Osteocyte (in vitro differentiated cells): ENCODE results near the gene PHIP. TPM values are rescaled to one million over a fixed set of nuclear protein-coding genes. Genes with fewer than 3 reads are reported as not detected.

ENCODE experiments used
- DNase-seq: peaks from one replicate; pipeline ENCODE4 v3.0.0; 2021; ENCODE audit warnings: mixed read lengths; ENCODE audit not compliant: unreplicated experiment; ENCODE audit errors: extremely low spot score
- H3K27ac Mint-ChIP-seq: one replicate; pipeline ENCODE4 v1.8.0; 2021; ENCODE audit warnings: mild to moderate bottlenecking, mixed read lengths; ENCODE audit not compliant: unreplicated experiment
- H3K27me3 Mint-ChIP-seq: one replicate; pipeline ENCODE4 v1.8.0; 2021; ENCODE audit warnings: mixed read lengths; ENCODE audit not compliant: unreplicated experiment
- H3K36me3 Mint-ChIP-seq: one replicate; pipeline ENCODE4 v1.8.0; 2021; ENCODE audit warnings: mixed read lengths; ENCODE audit not compliant: unreplicated experiment
- H3K4me1 Mint-ChIP-seq: one replicate; pipeline ENCODE4 v1.8.0; 2021; ENCODE audit warnings: mixed read lengths; ENCODE audit not compliant: unreplicated experiment
- H3K4me3 Mint-ChIP-seq: one replicate; pipeline ENCODE4 v1.8.0; 2021; ENCODE audit warnings: mild to moderate bottlenecking, moderate library complexity, mixed read lengths; ENCODE audit not compliant: unreplicated experiment
- H3K9me3 Mint-ChIP-seq: one replicate; pipeline ENCODE4 v1.8.0; 2021; ENCODE audit warnings: mixed read lengths; ENCODE audit not compliant: unreplicated experiment
- total RNA-seq: library from RNA; stranded (reverse); gene quantifications from 2 replicates; pipeline ENCODE4 v1.2.1, GENCODE V29; 2021
- TF ChIP-seq, protein P1 (sequence below): fragments of 200-600 bp; sonication (generic); IDR thresholded peaks from 2 replicates; pipeline ENCODE4 v1.5.0; 2021; ENCODE audit warnings: antibody characterized with exemption, mild to moderate bottlenecking, moderate library complexity

PHIP gene
- total RNA-seq, 1 donor from 2014 or later = 22.1 TPM

DNA sequence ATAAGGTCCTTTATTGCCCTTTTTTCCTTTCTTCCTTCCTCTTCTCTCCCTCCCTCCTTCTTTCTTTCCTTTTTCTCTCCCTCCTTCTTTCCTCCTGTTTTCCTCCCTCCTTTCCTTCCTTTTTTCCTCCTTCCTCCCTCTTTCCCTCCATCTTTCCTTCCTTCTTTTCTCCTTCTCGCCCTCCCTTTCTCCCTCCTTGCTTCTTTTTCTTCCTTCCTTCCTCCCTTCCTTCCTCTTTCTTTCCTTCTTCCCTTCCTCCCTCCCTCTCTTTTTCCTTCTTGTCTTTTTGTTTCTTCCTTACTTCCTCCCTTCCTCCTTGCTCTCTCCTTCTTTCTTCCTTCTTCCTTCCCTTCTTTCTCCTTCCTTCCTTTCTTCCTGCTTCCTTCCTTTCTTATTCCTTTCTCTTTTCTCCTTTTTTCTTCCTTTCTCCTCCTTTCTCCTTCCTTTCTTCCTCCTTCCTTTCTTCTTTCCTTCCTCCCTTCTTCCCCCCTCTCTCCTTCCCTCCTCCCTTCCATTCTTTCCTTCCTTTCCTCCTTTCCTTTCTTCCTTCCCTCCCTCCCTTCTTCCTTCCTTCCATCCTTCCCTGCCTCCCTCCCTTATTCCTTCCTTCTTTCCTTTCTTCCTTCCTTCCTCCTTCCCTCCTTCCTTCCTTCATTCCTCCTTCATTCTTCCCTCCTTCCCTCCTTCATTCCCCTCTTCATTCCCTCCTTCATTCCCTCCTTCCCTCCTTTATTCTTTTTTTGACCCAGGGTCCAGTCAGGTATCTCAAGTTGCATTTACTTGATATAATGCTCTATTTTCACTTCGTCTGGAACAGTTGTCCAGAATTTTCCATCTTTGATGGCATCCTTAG lies 11.7 kb upstream of the PHIP start:
- H3K4me1 Mint-ChIP-seq = no peaks in the 10 kb centered on the region
- no peak overlapping the region for H3K27ac Mint-ChIP-seq
- no peaks in the 10 kb centered on the region for H3K36me3 Mint-ChIP-seq
- no peak overlapping the region for H3K4me3 Mint-ChIP-seq
- TF ChIP-seq, protein P1, sequence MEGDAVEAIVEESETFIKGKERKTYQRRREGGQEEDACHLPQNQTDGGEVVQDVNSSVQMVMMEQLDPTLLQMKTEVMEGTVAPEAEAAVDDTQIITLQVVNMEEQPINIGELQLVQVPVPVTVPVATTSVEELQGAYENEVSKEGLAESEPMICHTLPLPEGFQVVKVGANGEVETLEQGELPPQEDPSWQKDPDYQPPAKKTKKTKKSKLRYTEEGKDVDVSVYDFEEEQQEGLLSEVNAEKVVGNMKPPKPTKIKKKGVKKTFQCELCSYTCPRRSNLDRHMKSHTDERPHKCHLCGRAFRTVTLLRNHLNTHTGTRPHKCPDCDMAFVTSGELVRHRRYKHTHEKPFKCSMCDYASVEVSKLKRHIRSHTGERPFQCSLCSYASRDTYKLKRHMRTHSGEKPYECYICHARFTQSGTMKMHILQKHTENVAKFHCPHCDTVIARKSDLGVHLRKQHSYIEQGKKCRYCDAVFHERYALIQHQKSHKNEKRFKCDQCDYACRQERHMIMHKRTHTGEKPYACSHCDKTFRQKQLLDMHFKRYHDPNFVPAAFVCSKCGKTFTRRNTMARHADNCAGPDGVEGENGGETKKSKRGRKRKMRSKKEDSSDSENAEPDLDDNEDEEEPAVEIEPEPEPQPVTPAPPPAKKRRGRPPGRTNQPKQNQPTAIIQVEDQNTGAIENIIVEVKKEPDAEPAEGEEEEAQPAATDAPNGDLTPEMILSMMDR = no peak
- peaks cover 55% of the 10 kb centered on the region for H3K27me3 Mint-ChIP-seq
- DNase-seq = no peak
- H3K9me3 Mint-ChIP-seq = no peaks in the 10 kb centered on the region

- H3K27ac Mint-ChIP-seq = no peak overlapping the region
- peaks cover 4% of the 10 kb centered on the region for H3K4me1 Mint-ChIP-seq
- H3K27me3 Mint-ChIP-seq = peaks cover 60% of the 10 kb centered on the region
- H3K9me3 Mint-ChIP-seq = no peaks in the 10 kb centered on the region
- no peak for DNase-seq
- no peaks in the 10 kb centered on the region for H3K36me3 Mint-ChIP-seq
- no peak overlapping the region for H3K4me3 Mint-ChIP-seq
- TF ChIP-seq, protein P1 = no peak
Observed at GRCh38 chr6:79084693-79085092, 6.6 kb upstream of the PHIP start.

DNA sequence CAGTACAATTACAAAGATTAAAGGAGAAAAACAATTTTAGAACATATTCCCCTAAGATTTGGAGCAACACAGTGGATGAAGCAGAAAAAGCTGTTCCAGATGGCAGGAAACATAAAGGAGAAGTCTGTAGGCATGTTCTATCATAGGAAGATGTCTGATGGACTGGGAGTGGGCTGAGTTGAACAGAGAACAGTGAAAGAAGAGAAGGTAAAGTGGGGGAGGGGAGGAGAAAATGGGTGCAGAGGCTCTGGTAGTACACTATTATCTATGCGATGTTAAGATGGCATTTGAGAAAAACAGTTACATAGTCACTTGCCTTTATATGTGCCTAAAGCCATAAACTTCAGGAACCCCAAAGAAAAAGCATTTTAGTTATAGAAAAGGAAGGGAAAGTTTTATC lies 4.2 kb upstream of the PHIP start:
- Mint-ChIP-seq H3K4me1 (peaks cover 14% of the 10 kb centered on the region), H3K27ac (no peak overlapping the region), H3K36me3 (no peaks in the 10 kb centered on the region), H3K4me3 (no peak overlapping the region), H3K9me3 (no peaks in the 10 kb centered on the region), H3K27me3 (peaks cover 40% of the 10 kb centered on the region)
- TF ChIP-seq, protein P1 = no peak
- no peak for DNase-seq

GRCh38 chr6:79081663-79082062 lies 3.6 kb upstream of the PHIP start:
- no peaks in the 10 kb centered on the region for H3K36me3 Mint-ChIP-seq
- no peak overlapping the region for H3K27ac Mint-ChIP-seq
- no peak for DNase-seq
- peaks cover 14% of the 10 kb centered on the region for H3K4me1 Mint-ChIP-seq
- H3K4me3 Mint-ChIP-seq = no peak overlapping the region
- TF ChIP-seq, protein P1 = no peak
- H3K27me3 Mint-ChIP-seq = peaks cover 35% of the 10 kb centered on the region
- H3K9me3 Mint-ChIP-seq = no peaks in the 10 kb centered on the region

DNA sequence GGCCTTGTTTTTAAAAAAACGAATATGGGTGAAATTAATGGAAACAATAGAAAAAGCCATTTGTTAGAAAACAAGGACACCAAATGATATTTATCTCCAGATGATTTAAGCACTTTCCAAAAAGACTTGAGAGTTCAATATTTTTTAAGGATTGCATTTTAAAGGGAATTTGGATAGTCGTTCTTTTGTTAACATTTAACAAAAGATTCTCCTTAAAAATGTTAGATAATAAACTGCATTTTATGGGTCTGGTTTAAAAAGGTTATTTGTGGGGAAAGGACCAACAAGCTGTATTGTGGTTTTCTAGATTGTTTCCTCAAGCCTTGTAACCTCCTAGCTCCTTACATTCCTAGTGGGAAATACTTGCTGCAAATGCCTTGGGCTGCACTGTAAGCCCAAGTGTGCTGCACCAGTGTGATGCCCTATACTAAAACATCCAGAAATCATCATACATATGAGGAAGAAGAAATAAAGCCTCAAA lies 1.5 kb upstream of the PHIP start:
- Mint-ChIP-seq H3K27me3 (peaks cover 23% of the 10 kb centered on the region), H3K36me3 (no peaks in the 10 kb centered on the region), H3K4me3 (peak overlapping the region; percentile 92), H3K27ac (peak overlapping the region; percentile 97), H3K4me1 (peaks cover 35% of the 10 kb centered on the region), H3K9me3 (no peaks in the 10 kb centered on the region)
- DNase-seq = no peak
- TF ChIP-seq, protein P1 = no peak
